Suppressor macrophage (primary cell): ENCODE measurements around the gene SPATS2.
A peak's percentile ranks its signal among the peaks of the same experiment; 100 is the strongest.
"Not testable (repeated sequence)": the region's sequence is repeated elsewhere in the genome, so short reads cannot be mapped to it uniquely, and the experiment has no call there.

Experiments
- DNase-seq, 4 experiments: peaks; one replicate each; pipeline ENCODE4 v3.0.0-alpha.2; 2020 to 2022
- total RNA-seq, 17 experiments: gene quantifications; one replicate each; lab custom pipeline; 2026; ENCODE audit warnings: mixed read lengths in 6 of 17, inconsistent platforms in 3 of 17; lab: John Stamatoyannopoulos, UW

The SPATS2 gene
- 4.0 to 22.0 (median 16.3) reads per million in 17 experiments for total RNA-seq

DNA sequence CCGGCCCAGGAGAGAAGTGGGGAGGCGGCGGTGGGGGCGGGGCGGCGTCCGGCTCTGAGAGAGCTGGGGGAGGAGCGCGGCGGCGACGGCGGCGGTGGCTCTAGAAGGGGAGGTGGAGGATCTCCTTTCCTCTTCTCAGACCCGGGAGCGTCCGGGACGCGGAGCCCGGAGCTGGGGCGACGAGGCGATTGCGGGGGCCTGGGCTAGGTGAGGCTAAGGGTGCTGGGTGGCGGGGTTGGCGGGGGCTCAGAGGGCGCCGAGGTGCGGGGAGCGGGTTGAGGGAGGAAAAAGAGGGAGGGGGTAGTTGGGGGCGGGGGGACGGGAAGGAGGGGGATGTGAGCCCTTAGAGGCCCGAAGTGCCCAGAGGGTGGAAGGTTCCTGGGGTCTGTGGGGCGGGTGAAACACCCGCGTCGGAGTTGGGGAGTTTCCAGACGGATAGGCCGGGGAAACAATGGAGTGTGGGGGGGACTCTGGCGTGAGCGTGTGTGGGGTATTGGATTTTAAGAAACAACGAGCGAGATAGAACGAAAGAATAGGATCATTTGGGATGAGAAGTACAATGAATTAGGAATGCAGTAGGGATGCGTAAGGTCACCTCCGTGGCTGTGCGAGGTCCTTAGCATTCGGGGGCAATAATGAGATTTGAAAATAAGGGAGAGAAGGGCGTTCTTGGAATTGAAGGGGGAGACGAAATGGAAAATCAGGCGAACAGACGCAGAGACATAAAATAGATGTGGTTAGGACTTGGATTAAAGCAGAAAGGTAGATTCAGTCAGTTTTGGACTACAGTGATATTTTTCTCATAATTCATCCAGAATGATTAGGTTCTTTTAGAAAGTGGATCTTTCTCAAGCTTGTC lies at the start of gene SPATS2:
Gene SPATS2 (plus strand): TSS at position 82 of the 859 bp plus-strand sequence. CDS start 93,551 bp downstream, outside the sequence.
- peak in 1 of 4 experiments; percentile 36 for DNase-seq

DNA sequence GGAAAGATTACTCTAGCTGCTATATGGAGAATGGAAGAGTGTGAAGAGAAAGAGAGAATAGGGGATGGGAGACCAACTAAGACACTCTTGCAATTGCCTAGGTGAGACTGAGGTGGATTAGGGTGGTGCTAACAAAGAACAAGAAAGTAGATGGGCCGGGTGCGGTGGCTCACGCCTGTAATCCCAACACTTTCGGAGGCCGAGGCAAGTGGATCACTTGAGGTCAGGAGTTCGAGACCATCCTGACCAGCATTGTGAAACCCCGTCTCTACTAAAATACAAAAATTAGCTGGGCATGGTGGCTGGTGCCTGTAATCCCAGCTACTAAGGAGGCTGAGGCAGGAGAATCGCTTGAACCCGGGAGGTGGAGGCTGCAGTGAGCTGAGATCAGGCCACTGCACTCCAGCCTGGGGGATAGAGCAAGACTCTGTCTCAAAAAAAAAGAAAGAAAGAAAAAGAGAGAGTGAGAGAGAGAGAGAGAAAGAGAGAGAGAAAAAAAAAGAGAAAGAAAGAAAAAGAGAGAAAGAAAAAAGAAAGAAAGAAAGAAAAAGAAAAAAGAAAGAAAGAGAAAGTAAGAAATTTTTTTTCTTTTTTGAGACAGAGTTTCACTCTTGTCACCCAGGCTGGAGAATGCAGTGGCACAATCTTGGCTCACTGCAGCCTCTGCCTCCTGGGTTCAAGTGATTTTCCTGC lies 46.7 kb upstream of the SPATS2 start:
- DNase-seq, result not testable (repeated sequence)

DNA sequence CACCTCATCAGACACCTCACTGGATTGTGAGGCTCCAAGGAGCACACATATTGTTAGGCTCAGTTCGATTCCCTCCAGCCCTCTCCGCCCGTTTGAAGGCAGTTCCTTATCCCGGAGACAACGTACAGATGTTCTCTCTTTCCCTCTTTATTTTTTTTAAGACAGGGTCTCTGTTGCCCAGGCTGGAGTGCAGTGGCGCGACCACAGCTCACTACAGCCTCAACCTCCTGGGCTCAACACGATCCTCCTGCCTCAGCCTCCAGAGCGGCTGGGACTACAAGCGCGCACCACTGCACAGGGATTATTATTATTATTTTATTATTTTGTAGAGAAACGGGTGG lies 44.9 kb upstream of the SPATS2 start:
- DNase-seq, result no peak

DNA sequence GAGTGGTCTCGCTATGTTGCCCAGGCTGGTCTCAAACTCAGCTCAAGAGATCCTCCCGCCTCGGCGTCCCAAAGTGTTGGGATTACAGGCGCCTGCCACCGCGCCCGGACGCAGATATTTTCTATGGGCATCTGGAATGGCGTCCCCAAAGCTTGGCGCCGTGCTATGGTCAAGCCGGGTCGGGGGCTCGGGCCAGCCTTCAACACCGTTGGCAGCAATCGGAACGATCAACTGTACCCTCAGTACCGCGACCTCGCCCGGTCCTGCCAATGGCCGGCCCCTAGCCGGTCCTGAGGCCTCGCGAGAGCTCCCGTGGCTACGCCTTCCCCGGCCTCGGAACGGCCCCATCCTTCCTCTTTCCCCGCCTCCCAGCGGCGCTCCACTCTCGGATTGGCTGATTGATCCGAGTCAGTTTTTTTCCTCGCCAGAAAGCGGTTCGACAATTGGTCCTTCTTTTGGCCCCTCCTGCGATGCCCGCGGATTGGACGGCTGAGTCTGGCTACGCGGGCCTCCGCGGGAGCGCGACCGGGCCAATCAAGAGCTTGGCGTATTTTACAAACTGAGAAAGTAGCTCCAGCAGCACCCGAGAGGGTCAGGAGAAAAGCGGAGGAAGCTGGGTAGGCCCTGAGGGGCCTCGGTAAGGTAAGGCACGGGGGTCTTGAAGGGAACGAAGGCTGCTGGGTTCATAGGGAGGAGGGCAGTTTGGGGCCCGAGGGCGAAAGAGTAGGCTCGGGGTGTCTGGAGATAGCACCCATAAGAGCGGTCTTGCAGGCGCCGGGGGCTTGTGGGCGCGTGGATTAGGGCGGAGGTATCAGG lies 44.3 kb upstream of the SPATS2 start, which contains the start of gene TROAP:
Gene TROAP (plus strand): TSS at position 548 of the 816 bp plus-strand sequence. CDS start 354 bp downstream, outside the sequence.
- DNase-seq, result peak; percentile 98 to 99 (median 99)

DNA sequence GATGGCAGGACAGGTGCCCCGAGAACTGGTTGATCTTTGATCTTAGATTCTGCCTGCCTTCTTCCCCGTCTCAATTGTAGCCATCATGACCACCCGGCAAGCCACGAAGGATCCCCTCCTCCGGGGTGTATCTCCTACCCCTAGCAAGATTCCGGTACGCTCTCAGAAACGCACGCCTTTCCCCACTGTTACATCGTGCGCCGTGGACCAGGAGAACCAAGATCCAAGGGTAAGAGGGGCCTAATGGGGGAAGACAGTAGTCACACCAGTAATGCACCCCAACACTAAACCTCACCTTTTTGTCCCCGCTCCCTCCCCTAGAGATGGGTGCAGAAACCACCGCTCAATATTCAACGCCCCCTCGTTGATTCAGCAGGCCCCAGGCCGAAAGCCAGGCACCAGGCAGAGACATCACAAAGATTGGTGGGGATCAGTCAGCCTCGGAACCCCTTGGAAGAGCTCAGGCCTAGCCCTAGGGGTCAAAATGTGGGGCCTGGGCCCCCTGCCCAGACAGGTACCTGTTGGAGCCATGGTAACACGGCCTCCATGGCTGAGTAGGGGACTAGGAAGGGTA lies 43.7 kb upstream of the SPATS2 start:
- no peak for DNase-seq

DNA sequence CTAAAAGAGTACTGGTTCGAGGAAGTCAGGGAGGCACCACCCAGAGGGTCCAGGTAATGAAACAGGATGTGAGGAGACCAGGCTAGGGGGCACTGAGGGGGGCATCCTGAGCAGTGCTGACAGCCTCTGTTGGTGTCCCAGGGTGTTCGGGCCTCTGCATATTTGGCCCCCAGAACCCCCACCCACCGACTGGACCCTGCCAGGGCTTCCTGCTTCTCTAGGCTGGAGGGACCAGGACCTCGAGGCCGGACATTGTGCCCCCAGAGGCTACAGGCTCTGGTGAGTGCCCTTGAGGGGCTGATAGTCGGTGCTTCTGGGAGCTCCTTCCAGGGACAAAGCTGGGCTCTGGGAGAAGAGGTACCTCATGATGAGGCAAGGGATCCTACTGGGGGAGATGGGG lies 41.7 kb upstream of the SPATS2 start:
- DNase-seq, result no peak

DNA sequence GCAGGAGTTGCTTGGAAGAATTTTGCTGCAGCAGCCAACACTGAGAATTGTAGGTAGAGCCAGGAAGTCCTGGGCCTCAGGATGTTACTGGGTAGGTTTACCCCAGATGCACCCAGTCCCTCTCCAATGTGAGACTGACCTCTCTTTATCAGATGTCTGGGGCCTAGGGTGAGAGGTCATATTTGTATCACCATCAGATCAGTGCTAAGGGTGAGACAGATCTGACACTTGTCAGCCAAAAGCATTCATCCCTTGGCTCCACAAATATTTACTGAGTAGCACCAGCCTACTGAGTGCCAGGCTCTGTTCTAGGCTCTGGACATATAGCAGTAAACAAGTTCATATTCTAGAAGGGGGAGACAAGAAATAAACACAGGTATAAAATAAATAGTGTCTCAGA lies 39.9 kb upstream of the SPATS2 start:
- DNase-seq, result no peak

DNA sequence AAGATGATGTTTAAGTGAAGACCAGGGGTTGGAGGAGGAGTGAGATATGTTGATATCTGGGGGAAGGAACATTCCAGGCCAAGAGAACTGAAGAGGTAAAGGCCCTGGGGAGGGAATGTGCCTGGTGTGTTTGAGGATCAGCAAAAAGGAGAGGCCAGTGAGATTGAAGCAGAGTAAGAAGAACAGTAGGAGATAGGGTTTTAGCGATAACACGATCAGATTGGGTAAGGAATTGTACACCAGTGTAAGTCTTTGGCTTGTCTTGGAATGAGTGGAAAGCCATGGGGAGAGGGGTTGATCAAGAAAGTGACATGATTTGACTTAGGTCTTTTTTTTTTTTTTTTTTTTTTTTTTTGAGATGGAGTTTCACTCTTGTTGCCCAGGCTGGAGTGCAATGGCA lies 39.4 kb upstream of the SPATS2 start:
- no peak for DNase-seq

DNA sequence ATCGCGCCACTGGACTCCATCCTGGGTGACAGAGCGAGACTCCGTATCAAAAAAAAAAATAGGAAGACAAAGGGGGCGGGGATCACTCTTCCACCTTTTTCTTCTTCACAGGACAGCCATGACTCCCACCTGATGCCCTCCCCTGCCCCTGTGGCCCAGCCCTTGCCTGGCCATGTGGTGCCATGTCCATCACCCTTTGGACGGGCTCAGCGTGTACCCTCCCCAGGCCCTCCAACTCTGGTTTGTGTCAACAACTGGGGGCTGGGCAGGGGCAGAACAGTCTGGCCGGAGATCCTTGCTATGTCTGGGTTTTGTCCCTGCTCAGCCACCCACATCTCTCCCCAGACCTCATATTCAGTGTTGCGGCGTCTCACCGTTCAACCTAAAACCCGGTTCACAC lies 38.4 kb upstream of the SPATS2 start:
- no peak for DNase-seq

DNA sequence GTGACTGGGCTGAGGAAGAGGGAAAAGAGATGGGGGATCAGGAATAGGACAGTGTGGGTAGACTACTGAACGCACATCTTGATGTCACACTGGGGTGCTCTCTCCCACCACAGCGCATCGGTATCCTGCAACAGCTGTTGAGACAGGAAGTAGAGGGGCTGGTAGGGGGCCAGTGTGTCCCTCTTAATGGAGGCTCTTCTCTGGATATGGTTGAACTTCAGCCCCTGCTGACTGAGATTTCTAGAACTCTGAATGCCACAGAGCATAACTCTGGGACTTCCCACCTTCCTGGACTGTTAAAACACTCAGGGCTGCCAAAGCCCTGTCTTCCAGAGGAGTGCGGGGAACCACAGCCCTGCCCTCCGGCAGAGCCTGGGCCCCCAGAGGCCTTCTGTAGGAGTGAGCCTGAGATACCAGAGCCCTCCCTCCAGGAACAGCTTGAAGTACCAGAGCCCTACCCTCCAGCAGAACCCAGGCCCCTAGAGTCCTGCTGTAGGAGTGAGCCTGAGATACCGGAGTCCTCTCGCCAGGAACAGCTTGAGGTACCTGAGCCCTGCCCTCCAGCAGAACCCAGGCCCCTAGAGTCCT lies 37.1 kb upstream of the SPATS2 start:
- DNase-seq, result no peak

DNA sequence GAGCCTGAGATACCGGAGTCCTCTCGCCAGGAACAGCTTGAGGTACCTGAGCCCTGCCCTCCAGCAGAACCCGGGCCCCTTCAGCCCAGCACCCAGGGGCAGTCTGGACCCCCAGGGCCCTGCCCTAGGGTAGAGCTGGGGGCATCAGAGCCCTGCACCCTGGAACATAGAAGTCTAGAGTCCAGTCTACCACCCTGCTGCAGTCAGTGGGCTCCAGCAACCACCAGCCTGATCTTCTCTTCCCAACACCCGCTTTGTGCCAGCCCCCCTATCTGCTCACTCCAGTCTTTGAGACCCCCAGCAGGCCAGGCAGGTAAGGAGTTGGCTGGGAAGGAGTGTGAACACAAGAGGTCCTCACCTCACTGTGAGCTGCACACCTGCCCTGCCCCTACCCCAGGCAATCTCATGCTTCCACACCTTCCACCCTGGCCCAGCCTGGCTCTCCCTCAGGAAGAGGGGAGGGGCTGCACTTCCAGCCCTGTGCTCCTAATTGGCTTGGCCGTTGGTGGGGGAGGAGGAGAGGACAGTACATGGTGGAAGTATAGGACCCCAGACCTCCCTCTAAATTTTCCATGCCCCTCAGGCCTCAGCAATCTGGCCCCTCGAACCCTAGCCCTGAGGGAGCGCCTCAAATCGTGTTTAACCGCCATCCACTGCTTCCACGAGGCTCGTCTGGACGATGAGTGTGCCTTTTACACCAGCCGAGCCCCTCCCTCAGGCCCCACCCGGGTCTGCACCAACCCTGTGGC lies 36.5 kb upstream of the SPATS2 start:
- DNase-seq, result no peak

DNA sequence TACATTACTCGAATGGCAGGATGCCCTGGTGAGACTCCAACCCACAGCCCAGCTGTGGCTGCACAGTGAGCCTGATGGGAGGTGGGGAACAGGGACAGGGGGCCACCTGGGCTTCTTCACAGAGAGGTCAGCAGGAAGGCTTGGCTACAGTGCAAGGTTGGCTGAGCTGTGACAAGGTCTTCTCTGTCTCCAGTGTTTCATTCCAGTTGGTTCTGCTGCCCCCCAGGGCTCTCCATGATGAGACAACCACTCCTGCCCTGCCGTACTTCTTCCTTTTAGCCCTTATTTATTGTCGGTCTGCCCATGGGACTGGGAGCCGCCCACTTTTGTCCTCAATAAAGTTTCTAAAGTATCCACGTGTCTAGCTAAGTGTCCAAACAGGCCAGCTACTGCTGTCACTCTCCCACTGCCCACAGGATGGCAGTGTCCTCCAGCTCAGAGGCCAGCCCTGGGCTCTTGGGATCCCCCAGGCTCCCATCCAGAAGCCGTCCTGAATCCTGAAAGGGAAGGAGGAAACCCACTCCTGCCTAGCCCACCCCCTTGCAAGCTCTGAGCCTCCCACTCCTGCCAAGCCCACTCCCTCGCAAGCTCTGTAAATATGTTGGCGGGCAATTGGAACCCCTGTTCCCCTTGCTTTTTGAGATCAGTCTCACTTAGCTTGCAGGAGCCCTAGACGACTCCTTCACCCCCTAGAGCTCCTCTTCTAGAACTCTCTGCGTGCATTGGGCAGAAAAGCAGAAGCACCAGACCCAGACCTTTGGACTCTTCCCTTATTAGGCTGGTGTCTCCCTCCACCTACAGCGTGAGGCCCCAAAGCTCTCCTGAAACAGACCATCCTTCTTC lies 35.7 kb upstream of the SPATS2 start:
- DNase-seq, result peak; percentile 57 to 74 (median 70)

DNA sequence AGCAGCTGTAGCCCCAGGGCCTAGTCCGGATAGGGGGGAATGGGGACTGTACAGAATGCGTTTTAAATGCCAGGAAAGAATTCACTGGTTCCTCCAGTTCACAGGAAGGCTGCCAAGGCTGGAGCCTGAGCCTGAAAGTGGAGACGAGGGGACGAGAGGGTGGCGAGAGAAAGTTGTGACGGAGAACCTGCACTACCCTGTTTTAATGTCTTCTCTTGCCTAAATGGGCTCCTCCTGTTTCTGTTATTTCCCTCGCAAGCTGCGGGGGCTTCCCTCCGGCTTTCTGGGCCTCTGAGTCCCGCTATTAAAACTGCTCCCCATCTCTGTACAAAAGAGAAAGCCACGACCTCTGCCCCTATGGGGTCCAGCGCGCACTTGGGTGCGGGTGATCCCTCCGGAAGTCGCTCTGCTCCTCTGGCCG lies 34.8 kb upstream of the SPATS2 start:
- no peak for DNase-seq

DNA sequence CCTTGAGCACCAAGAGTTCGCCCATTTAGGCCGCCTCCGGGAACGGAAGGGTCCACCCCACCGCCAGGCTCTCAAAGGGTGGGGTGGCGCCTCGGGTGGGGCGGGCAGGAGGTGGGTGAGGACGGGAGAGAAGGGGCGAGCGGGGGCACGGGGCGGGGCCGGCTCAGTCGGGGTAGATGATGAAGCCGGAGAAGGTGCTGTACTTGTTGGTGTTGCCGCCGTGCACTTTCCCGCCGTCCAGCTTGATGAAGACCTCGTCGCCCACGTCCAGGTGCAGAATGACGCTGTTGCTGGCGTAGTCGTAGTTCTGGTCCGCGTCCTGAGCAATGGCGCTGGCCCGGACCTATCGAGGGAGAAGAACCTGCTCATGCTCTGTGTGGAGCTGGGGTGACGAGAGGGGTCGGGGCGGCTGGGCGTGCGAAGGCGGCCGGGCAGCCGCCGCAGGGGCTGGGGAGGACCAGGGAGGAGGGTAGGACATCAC lies 34.3 kb upstream of the SPATS2 start:
- no peak for DNase-seq

DNA sequence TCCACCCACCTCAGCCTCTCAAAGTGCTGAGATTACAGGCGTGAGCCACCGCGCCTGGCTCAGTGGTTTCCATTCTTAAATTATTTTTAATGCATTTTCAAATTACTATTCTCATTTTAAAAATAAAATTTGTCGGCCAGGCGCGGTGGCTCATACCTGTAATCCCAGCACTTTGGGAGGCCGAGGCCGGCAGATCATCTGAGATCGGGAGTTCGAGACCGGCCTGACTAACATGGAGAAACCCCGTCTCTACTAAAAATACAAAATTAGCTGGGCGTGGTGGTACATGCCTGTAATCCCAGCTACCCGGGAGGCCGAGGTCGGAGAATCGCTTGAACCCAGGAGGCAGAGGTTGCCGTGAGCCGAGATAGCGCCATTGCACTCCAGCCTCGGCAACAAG lies 33.5 kb upstream of the SPATS2 start:
- not testable (repeated sequence) for DNase-seq

DNA sequence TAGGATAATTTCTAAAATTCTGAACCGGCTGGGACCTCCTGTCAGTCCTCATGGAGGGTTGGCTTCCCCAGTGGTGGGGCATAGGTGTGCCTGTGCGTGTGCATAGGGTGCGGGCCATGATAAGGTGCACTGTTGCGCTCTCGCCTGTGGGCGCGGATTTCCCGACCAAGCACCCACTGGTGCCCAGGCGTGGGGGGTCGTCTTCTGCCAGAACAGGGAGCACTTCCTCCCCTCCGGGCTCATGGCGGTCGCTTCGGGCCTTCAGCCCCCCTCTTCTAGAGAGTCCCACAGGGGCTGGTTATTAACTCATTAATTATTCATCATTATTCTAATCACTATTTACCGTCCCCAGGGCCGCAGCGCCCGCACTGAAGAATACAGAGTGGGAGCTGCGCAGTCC lies 33.0 kb upstream of the SPATS2 start:
- DNase-seq, result no peak

DNA sequence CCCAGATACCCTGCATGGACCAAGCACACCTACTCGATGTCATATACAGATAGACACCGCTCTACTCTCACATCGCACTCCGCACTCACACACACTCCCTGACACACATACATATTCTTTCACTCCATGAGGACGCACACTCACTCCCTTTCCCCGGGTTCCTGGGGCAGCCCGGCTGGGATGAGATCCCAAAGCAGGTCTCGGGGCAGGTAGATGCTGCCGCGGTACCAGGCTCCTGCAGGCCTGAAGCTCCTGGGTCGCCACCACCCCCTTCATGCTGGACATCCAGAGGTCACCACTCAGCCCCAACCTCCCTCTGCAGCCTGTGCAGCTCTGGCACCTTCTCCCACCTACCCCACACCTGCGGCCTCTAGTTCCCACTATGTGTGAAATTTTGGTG lies 32.6 kb upstream of the SPATS2 start:
- no peak for DNase-seq

DNA sequence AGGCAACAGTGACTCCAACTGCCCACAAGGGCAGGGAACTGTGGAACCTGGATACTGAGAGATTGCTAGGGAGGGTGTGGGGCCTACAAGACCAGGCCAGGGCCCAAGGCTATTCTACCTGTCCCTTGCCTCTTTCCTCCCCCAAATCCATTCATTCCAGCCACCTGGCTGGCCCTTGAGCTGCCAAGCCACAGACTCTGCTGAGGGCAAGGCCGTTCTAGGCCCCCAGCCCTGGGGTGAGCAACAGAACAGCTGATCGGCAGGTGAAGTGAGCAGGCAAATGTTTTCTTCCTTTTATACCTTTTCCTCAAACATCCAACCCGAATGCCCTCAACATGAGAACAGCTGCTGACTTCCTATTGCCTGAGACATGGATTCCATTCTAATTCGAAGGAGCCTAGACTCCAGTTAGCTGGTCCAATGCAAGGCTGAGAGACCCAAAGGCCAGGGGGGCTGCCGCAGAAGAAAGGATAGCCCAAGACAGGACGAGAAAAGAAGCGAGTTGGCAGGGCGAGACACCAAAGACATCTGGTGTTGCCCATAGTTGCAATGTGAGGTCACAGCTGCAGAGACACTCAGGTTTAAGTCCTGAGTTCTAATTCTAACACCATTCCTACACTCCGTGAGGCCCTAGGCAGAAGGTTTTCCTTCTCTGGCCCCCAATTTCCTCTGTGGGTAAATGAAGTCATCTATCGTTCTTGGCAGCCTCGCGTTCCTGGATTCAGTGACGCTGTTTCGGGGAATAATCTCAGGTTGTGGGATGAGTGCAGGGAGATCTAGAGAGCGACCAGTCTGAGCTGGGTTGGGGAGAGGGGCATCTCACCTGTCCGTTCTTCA lies 31.9 kb upstream of the SPATS2 start:
- no peak for DNase-seq

DNA sequence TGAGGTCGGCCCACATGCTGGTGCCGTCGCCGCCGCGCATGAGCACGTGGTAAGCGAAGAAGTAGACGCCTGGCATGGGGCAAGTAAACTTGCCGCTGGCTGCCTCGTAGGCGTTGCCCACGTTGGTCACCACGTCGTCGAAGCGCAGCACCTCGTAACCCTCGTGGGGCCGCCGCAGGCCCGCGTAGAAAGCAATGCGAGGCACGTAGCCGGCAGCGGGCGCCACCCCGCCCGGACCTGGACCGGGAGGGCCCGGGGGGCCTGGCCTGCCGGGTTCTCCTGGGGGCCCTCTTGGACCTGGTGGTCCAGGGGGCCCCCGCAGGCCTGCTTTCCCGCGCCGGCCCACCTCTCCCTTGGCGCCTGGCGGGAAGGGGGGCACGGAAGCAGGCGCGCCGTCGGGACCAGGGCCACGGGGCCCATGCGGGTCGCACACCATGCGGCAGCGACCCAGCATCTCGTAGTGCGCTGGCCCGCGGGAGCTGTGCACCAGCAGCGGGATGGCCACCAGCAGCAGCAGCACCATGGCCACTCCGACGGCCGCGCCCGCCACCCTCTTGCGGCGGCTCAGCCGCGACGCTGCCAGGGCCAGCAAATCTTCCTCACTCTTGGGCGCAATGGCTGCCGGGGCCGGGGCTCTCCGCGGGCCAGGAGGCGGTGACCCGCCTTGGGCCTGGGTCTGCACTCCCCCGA lies 31.2 kb upstream of the SPATS2 start:
- DNase-seq, result no peak
